HepG2 (cell line): Measurements from ENCODE around the gene FN1. TPM values are rescaled to one million over a fixed set of nuclear protein-coding genes. Genes with fewer than 3 reads are reported as not detected.

Experiments
- AGO1 ChIP-seq: fragments of 200-400 bp; formaldehyde crosslinking; IDR thresholded peaks from 2 replicates; pipeline ENCODE4 v1.6.1; 2017; ENCODE audit warnings: mild to moderate bottlenecking, low read depth, low read length, moderate library complexity; ENCODE audit not compliant: poor library complexity, severe bottlenecking
- AGO2 ChIP-seq: fragments of 200-400 bp; formaldehyde crosslinking; optimal IDR thresholded peaks from 2 replicates; pipeline ENCODE3; 2017; ENCODE audit warnings: mild to moderate bottlenecking, low read depth, low read length, moderate library complexity
- ATM ChIP-seq: fragments of 450-650 bp; IDR thresholded peaks from 2 replicates; pipeline ENCODE4 v1.7.1; 2017; ENCODE audit warnings: mild to moderate bottlenecking, borderline replicate concordance
- GTF2F1 ChIP-seq: fragments of 150-350 bp; IDR thresholded peaks from 2 replicates; pipeline ENCODE4 v1.6.1; 2014; ENCODE audit warnings: low read length
- HOXA5 ChIP-seq: sonication (generic); formaldehyde crosslinking; IDR thresholded peaks from 2 replicates; pipeline ENCODE4 v1.4.0; 2020; ENCODE audit warnings: missing genetic modification reagents
- IKZF1 ChIP-seq: fragments of 450-650 bp; IDR thresholded peaks from 2 replicates; pipeline ENCODE4 v1.7.1; 2016
- KDM5A ChIP-seq: fragments of 200-600 bp; sonication (generic); IDR thresholded peaks from 2 replicates; pipeline ENCODE4 v1.7.0; 2018; ENCODE audit warnings: antibody characterized with exemption, mild to moderate bottlenecking, low read length, borderline replicate concordance
- MAF1 ChIP-seq: sonication (generic); formaldehyde crosslinking; IDR thresholded peaks from 2 replicates; pipeline ENCODE4 v1.5.0; 2020; ENCODE audit warnings: missing genetic modification reagents, borderline replicate concordance
- POLR2G ChIP-seq: fragments of 200-400 bp; formaldehyde crosslinking; IDR thresholded peaks from 2 replicates; pipeline ENCODE4 v1.6.1; 2018; ENCODE audit warnings: mild to moderate bottlenecking, low read depth, low read length, moderate library complexity
- RXRA ChIP-seq: sonication (generic); formaldehyde crosslinking; IDR thresholded peaks from 2 replicates; pipeline ENCODE4 v1.5.1; 2020; ENCODE audit warnings: missing genetic modification reagents
- TMF1 ChIP-seq: sonication (generic); formaldehyde crosslinking; IDR thresholded peaks from 2 replicates; pipeline ENCODE4 v1.8.1; 2022; ENCODE audit warnings: low read depth, missing genetic modification reagents
- ZFP41 ChIP-seq: sonication (generic); formaldehyde crosslinking; IDR thresholded peaks from 2 replicates; pipeline ENCODE4 v1.4.0; 2020; ENCODE audit warnings: mild to moderate bottlenecking, missing genetic modification reagents, borderline replicate concordance
- ZNF577 ChIP-seq: sonication (generic); formaldehyde crosslinking; IDR thresholded peaks from 2 replicates; pipeline ENCODE4 v1.4.0; 2020; ENCODE audit warnings: mild to moderate bottlenecking, low read depth, missing genetic modification reagents, borderline replicate concordance
- polyA plus RNA-seq, 8 experiments: library from polyadenylated mRNA; depleted of rRNA in 3 of 8; stranded (reverse) in 7 of 8; unstranded in 1 of 8; fragments of >200 nt; fragmentation: Illumina TruSeq in 4 of 8; extraction: Trizol in 4 of 8; gene quantifications; 2 replicates each; pipeline versions ENCODE4 v1.2.1 to v1.2.3, GENCODE V29; 2011 to 2016; ENCODE audit warnings: low read depth in 4 of 8, missing spikeins in 1 of 8, mixed read lengths in 1 of 8; ENCODE audit not compliant: insufficient read depth in 1 of 8
- total RNA-seq, 5 experiments: library from RNA; depleted of rRNA; stranded (reverse); fragments of >200 nt; fragmentation: Illumina TruSeq; extraction: Trizol; gene quantifications; 2 replicates each; pipeline ENCODE4 v1.2.3, GENCODE V29; 2016; ENCODE audit warnings: low read depth in 1 of 5
- TF ChIP-seq, protein P1 (sequence below): sonication (generic); formaldehyde crosslinking; IDR thresholded peaks from 2 replicates; pipeline ENCODE4 v1.4.0; 2020; ENCODE audit warnings: missing genetic modification reagents, mild to moderate bottlenecking, borderline replicate concordance
- TF ChIP-seq, protein P2 (sequence below): sonication (generic); formaldehyde crosslinking; IDR thresholded peaks from 2 replicates; pipeline ENCODE4 v1.8.0; 2022; ENCODE audit warnings: missing genetic modification reagents, low read depth, mild to moderate bottlenecking, borderline replicate concordance
- TF ChIP-seq, protein P3 (sequence below): sonication (generic); formaldehyde crosslinking; IDR thresholded peaks from 2 replicates; pipeline ENCODE4 v1.4.0; 2020; ENCODE audit warnings: missing genetic modification reagents
- TF ChIP-seq, protein P4 (sequence below): sonication (generic); formaldehyde crosslinking; IDR thresholded peaks from 2 replicates; pipeline ENCODE4 v1.8.1; 2022; ENCODE audit warnings: mild to moderate bottlenecking, missing genetic modification reagents
- TF ChIP-seq, protein P5 (sequence below): sonication (generic); formaldehyde crosslinking; IDR thresholded peaks from 2 replicates; pipeline ENCODE4 v1.4.0; 2020; ENCODE audit warnings: missing genetic modification reagents

FN1 gene
- total and polyA plus RNA-seq, 2 of the 13 experiments (the other 11 are each of a cell fraction or from before 2014, with no cell fraction given): 1,847 to 6,471 TPM

DNA sequence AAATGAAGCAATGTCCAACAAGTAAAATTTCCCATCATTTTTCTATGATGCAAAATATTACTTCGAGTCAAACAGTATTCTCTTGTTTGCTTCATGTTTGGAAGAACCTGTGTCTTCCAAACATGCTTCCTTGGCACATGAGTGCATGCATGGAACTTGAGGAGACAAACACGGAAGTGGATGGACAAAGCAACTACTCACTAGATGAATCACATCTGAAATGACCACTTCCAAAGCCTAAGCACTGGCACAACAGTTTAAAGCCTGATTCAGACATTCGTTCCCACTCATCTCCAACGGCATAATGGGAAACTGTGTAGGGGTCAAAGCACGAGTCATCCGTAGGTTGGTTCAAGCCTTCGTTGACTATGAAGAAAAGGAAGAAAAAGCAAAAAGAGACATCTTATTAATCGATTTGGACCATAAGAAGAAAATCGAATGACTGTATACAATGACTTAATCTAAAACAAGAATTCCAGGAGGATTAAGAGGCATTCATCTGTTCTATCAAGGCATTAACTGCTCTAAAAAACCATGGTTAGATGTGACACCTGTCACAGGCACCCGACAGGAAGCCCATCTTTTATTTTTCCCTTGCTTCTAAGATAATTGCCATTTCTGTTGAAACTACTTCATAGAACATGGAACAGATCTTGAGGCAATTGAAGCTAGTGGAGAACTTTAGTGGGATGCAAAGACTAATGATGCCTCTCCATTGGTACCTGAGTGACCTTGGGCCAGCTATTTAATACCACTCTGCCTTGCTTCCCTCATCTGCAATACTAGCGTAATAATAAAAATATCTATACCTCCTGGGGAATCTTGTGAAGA lies 68.0 kb downstream of the FN1 start (continued):
- TF ChIP-seq, protein P1, sequence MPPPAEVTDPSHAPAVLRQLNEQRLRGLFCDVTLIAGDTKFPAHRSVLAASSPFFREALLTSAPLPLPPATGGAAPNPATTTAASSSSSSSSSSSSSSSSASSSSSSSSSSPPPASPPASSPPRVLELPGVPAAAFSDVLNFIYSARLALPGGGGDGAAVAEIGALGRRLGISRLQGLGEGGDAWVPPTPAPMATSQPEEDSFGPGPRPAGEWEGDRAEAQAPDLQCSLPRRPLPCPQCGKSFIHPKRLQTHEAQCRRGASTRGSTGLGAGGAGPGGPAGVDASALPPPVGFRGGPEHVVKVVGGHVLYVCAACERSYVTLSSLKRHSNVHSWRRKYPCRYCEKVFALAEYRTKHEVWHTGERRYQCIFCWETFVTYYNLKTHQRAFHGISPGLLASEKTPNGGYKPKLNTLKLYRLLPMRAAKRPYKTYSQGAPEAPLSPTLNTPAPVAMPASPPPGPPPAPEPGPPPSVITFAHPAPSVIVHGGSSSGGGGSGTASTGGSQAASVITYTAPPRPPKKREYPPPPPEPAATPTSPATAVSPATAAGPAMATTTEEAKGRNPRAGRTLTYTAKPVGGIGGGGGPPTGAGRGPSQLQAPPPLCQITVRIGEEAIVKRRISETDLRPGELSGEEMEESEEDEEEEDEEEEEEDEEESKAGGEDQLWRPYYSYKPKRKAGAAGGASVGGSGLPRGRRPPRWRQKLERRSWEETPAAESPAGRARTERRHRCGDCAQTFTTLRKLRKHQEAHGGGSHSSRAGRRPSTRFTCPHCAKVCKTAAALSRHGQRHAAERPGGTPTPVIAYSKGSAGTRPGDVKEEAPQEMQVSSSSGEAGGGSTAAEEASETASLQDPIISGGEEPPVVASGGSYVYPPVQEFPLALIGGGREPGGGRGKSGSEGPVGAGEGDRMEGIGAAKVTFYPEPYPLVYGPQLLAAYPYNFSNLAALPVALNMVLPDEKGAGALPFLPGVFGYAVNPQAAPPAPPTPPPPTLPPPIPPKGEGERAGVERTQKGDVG (CRISPR knock-in tag): no peak
- TF ChIP-seq POLR2G (peak; percentile 74), MAF1 (CRISPR knock-in tag) (no peak), IKZF1 (no peak), ATM (no peak), ZNF577 (CRISPR knock-in tag) (no peak), ZFP41 (CRISPR knock-in tag) (no peak), GTF2F1 (no peak), AGO1 (no peak), HOXA5 (CRISPR knock-in tag) (no peak), AGO2 (peak; percentile 50), RXRA (CRISPR knock-in tag) (no peak), TMF1 (CRISPR knock-in tag) (no peak), KDM5A (no peak)
- TF ChIP-seq, protein P2, sequence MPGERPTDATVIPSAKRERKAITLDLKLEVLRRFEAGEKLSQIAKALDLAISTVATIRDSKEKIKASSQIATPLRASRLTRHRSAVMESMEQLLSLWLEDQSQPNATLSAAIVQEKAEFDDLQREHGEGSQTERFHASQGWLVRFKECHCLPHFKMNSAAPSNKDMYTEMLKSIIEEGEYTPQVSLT (CRISPR knock-in tag): no peak
- TF ChIP-seq, protein P3, sequence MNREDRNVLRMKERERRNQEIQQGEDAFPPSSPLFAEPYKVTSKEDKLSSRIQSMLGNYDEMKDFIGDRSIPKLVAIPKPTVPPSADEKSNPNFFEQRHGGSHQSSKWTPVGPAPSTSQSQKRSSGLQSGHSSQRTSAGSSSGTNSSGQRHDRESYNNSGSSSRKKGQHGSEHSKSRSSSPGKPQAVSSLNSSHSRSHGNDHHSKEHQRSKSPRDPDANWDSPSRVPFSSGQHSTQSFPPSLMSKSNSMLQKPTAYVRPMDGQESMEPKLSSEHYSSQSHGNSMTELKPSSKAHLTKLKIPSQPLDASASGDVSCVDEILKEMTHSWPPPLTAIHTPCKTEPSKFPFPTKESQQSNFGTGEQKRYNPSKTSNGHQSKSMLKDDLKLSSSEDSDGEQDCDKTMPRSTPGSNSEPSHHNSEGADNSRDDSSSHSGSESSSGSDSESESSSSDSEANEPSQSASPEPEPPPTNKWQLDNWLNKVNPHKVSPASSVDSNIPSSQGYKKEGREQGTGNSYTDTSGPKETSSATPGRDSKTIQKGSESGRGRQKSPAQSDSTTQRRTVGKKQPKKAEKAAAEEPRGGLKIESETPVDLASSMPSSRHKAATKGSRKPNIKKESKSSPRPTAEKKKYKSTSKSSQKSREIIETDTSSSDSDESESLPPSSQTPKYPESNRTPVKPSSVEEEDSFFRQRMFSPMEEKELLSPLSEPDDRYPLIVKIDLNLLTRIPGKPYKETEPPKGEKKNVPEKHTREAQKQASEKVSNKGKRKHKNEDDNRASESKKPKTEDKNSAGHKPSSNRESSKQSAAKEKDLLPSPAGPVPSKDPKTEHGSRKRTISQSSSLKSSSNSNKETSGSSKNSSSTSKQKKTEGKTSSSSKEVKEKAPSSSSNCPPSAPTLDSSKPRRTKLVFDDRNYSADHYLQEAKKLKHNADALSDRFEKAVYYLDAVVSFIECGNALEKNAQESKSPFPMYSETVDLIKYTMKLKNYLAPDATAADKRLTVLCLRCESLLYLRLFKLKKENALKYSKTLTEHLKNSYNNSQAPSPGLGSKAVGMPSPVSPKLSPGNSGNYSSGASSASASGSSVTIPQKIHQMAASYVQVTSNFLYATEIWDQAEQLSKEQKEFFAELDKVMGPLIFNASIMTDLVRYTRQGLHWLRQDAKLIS (CRISPR knock-in tag): peak; percentile 51; the same call in 1 of the 2 replicates
- TF ChIP-seq, protein P4, sequence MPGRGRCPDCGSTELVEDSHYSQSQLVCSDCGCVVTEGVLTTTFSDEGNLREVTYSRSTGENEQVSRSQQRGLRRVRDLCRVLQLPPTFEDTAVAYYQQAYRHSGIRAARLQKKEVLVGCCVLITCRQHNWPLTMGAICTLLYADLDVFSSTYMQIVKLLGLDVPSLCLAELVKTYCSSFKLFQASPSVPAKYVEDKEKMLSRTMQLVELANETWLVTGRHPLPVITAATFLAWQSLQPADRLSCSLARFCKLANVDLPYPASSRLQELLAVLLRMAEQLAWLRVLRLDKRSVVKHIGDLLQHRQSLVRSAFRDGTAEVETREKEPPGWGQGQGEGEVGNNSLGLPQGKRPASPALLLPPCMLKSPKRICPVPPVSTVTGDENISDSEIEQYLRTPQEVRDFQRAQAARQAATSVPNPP (CRISPR knock-in tag): no peak
- TF ChIP-seq, protein P5, sequence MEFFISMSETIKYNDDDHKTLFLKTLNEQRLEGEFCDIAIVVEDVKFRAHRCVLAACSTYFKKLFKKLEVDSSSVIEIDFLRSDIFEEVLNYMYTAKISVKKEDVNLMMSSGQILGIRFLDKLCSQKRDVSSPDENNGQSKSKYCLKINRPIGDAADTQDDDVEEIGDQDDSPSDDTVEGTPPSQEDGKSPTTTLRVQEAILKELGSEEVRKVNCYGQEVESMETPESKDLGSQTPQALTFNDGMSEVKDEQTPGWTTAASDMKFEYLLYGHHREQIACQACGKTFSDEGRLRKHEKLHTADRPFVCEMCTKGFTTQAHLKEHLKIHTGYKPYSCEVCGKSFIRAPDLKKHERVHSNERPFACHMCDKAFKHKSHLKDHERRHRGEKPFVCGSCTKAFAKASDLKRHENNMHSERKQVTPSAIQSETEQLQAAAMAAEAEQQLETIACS (CRISPR knock-in tag): no peak
